Left renal pelvis (tissue), 4 donors: ENCODE measurements around the gene SMOC2. TPM values are rescaled to one million over a fixed set of nuclear protein-coding genes. Genes with fewer than 3 reads are reported as not detected.

ENCODE experiments used
- DNase-seq, 4 donors: peaks; one replicate each; pipeline ENCODE4 v3.0.0-alpha.2; 2013; ENCODE audit warnings: low read depth in 4 of 4, low spot score in 3 of 4
- polyA plus RNA-seq, 4 donors: library from polyadenylated mRNA; unstranded; fragments of 120-200 nt; gene quantifications; one replicate each; pipeline ENCODE4 v1.2.1, GENCODE V29; 2013; ENCODE audit not compliant: insufficient read length in 4 of 4

Gene SMOC2
- polyA plus RNA-seq, 4 donors = 19.7 to 420 (median 40.8) TPM

DNA sequence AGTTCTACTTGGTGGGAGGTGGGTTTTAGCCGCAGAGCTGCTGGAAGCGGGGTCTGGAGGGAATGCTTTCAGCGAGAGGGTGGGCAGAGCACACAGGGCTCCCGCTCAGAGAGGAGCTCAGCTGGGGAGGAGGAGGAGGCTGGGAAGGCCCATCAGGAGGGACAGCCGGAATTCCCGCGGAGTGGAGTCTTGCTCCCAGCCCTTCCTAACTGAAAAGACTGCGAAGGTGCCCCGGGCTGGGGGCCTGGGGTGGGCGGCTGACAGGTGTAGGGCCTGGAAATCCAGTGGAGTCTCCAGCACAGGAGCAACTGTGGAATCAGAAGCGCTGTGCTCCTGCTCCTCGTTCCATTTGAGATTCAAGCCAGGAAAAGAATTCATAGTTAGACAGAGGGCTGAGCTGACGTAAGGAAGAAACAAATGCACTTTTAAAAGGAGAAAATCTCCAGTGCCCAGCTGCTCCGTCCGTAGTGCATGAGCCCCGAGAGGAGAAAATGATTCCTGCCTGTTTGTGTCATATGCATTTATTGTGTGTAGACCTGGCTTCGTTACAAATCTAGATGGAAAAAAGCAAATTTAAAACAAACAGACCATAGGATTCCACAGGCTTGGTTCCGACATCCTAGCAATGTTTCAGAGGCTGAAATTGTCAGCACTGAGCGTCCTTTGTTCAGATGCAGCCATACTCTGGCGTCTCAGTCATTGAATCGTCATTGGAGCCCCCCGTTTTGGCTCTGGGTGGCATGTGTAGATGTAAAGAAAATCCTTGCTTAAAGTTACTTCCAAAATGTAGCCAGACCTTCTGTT lies 197.7 kb downstream of the SMOC2 start:
- no peak for DNase-seq

DNA sequence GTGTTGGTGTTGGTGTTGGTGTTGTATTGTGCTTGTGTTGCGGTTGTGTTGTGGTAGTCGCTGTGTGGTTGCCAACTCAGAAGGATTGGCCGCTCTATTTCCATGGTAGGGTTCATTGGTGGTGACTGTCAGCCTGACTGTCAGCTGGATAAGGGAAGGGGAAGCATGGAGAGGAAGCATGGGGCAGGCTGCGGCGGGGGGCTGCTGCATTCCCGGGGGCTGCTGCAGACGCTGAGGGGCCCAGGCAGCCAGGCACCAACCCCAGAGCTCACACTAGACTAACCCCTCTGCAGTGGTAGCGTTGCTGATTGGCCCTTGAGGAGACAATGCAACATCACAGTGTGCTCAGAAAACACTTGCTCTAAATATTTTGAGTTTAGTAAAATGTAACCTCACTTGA lies 199.2 kb downstream of the SMOC2 start:
- no peak for DNase-seq

DNA sequence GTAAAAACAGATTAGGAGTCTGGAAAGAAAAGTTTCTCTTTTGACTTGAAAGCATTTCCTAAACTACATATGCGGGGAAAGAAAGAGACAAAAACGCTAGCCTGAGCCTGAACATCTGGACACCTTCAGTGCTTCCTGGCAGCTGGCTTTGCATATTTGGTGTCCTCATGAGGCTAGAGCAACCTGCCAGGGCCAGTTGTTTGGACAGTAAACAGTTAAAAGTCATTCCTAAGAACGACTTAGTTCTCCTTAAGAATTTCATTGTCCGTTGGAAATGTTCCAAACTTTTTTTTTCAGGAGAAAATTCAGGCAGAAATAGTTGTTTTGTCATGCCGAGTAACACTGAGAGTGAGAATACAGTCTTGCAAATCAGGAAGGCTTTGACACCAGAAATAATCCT lies 199.8 kb downstream of the SMOC2 start:
- no peak for DNase-seq

DNA sequence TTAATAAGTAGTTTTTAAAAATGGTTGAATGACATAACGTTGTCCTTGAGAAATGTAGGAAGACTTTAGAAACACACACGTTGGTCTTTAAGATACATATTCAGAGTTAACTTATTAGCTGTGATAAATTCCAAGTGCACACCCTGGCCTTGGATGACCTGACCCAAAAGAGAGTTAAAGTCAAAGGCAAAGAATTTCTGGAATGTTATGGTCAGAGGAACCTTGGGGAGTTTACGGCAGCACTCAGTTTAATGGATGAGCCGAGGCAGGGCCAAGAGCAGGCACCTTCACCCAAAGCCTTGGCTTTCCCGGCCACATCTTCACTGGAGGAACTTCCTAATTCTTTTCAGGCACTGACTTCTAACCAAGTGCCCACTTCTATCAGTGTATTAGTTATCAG lies 200.5 kb downstream of the SMOC2 start:
- DNase-seq = no peak

DNA sequence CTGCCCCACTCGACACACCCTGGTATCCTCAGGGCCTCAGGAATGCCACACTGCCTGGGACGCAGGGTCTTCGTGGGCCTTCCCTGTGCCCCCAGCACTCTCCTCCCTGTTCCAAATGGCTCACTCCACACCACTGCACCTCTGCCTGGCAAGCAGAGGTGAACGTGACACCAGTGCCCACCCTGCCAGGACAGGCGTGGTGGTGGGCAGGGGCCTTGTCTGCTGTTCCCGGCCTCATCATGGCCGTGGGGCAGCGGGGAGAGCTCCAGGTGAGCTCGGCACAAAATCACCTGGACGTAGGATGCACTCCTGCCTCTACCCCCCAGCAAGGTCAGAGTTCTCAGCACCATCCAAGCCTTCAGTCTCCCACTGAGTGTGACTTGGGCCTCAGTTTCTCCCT lies 202.4 kb downstream of the SMOC2 start:
- DNase-seq = no peak

DNA sequence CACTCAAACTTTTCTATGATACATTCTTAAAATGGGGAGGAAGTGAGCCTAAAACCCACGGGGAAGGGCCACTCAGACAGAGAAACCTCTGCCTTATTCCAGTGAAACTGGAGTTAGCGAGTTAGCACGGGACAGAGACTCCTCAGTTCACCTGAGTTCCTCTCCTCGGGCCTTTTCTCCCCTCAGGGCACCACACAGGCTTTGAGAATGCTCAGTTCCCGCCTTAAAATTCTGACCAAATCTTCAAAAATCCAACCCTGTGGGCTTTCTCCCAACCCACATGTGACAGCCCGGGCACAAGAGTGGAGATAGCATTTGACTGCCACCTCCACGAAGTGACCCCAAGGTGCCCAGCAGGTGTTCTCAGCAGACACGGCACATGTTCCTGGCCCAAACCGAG lies 204.3 kb downstream of the SMOC2 start:
- DNase-seq = no peak

DNA sequence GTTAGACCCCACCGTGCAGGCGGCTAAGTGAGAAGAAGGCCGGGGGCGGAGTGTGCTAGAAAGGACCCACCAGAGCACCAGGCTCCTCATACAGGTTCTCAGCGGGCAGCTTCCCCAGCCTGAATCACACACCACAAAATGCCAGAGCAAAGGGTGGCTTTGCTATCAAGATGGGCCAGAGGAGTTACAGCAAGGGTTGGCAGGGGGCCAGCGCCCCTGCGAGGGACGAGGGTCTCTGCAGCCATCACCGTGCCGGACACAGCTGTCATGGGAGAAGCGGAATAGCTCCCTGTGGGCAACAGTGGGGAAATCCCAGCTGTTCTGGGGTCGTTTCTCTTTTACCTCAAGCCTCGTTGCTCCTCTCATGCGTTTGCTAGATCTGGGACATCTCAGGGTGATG lies 206.3 kb downstream of the SMOC2 start:
- no peak for DNase-seq

DNA sequence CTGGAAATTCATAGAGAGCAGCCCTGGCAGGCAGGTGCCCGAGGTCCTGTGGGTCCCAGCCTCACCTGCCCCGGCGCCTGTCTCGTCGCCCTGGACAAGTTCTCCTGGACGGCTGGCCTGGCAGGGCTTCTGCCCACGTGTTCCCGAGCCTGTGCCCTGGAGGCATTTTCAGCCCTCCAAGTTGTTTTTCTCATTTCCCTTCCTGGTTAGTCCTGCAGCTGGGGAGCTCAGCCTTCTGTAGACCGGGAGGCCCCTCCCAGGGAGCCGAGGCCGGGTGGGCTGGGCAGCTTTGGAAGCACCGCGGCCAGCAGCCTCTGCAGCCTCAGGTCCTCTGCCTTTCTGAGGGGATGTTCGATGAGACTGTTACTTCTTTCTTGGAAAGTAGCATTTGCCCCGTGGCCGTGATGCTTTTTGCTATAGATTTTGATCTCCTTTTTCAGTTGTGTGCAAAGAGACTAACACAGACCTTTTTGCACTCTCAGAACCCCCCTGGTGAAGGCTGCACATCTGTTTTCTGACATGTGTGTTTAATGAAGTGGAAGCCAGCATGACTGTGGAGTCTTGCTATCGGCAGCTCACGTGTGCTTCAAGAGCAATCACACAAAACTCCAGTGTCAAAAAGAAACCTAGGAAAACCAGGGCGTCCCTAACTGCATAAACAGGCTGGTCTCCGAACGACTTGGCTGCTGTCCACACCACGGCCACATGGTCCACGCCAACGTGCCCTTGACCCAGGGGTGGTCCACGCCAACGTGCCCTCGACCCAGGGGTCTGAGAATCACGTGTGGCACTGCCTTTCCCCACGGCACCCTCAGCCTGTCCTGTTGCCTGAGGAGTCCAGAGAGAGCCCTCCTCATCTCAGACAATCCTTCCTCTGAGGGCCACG lies 207.5 kb downstream of the SMOC2 start:
- DNase-seq = no peak

DNA sequence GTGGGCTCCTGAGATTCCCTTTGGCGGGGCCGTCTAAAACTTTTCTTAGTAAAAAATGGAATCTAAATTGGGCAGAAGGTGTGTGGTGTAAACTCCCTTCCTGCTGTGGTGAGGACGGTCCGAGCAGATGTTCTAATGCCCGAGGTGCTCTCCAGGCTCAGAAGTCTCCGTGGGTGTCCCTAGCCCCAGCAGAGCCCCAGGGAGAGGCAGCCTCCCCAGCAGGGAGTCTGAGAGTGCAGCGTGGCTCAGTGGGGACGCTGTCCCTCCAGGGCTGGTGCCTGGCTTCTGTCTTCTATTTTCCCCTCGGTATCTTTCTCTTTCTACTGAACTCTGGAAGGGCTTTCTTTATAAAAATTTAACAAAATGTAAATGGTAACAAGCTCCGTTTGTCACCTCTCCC lies 208.2 kb downstream of the SMOC2 start:
- DNase-seq = no peak

DNA sequence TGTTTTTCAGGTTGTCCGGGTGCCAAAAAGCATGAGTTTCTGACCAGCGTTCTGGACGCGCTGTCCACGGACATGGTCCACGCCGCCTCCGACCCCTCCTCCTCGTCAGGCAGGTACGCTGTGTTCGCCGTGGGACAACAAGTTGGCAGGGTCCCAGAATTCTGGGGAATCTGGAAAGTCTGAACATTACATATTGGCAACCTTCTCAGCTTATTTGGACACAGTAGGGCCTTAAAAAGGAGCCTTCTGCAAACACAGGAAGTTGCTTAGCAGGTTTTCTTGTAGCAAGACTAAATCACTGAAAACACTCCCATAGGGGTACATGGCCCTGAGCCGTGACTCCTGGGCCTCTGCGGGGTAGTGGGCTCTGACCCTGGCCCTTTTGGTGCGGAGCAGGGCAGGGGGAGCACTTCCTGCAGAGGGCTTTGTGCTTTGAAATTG lies 209.7 kb downstream of the SMOC2 start:
- no peak for DNase-seq

DNA sequence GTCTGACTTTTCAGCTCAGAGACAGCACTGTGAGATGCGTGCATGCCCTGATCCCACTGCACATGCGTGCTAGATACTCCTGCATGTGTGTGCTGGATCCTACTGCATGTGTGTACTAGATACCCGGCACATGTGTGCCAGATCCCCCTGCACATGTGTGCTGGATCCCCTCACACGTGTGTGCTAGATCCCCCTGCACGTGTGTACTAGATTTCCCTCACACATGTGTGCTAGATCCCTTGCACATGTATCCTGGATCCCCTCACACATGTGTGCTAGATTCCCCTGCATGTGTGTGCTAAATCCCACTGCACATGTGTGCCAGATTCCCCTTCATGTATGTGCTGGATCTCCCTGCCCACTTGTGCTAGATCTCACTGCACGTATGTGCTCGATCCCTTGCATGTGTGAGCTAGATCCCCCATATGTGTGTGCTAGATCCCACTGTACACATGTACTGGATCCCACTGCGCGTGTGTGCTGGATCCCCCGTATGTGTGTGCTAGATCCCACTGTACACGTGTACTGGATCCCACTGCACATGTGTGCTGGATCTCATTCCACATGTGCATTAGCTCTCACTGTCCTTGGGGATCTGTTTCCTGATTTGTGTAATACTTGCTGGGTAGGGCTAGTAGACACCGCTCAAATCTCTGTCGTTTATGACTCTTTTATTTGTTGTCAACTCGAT lies 214.6 kb downstream of the SMOC2 start:
- DNase-seq = no peak

DNA sequence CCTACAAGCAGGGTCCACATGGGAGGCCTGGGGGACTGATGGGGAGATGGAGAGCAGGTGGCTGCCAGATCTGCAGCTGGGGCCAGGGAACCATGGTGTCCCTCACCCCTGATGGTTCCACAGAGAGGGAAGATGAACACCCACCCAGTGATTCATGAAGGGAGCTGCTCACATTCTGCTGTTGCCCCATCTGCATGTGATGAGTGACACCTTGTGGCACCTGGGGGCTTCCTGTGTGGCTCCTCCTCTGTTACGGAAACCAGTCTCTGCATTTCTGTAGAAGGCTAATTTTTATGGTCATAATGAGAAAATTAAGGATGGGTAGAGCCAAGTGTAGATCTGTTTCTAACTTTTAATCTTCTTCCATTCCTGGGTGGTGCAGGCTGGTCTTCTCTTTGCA lies 217.1 kb downstream of the SMOC2 start:
- DNase-seq = no peak

DNA sequence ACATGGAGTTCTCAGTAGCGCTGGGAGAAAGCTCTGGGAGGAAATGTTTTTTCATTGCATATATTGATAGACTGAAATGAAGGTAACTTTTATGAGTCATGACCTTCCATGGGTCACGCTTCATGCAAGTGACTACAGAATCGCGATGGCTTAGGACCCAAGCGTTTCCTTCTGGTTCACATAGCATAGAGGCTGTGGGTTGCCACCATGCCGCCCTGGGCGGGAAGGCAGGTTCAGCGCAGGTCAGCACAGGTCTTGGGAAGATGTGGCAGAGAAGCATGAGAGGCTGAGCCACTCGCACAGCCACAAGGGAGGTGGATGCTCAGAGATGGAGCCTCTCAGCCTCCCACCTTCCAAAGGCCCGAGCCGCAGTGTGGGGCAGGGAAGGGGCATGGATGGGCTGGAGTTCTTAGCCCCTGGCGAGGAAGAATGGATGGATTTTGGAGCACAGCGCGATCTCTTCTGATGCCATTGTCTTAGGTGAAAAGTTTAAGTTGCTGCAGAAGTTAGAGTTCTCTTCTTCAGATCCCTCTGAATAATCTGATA lies 219.5 kb downstream of the SMOC2 start:
- no peak for DNase-seq

DNA sequence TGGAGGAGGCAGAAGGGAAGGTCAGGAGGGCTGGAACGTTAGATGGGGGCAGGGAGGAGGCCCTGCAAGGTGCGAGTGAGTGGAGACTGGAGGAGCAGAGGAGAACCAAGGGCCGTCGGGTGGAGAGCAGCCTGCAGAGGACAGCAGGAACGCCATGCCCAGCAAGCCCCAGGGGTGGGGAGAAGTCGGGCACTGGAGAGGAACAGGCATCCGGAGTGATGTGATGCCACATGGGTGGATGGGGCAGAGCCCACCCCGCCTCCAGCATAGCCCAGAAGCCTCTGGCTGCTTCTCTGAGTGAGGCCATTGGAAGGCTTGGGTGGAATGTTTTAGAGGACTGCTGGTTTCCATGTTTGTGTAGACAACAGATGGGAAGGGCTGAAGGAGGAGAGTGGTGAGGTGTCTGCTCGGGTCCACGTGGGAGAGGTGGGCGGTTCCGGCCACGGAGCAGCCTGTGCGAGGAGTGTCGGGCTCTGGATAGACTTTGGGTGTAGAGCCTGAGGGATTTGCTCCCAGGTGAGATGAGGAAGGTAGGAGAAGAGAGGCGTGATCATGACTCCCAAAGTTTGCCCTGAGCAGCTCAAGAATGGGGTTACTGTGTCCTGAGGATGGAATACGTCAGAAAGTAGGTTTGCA lies 221.4 kb downstream of the SMOC2 start:
- DNase-seq = no peak

DNA sequence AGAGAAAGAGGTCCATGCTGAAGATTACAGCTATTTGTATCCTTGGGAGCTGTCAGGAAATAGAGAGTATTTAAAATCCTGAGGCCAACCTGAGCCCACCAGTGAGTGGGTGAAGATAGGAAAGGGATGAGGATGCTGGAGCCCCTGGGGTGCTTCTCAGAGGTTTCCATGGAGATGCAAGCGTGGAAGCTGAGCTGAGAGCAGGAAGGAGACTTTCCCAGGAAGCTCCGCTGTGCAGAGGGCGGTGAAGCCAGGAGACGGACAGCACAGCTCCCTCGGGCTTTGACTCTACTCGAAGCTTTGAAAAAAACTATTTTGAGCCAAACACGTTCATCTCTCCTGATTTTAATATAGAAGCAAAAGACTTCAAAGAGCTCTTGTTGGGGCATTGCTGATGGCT lies 222.1 kb downstream of the SMOC2 start:
- DNase-seq = no peak

DNA sequence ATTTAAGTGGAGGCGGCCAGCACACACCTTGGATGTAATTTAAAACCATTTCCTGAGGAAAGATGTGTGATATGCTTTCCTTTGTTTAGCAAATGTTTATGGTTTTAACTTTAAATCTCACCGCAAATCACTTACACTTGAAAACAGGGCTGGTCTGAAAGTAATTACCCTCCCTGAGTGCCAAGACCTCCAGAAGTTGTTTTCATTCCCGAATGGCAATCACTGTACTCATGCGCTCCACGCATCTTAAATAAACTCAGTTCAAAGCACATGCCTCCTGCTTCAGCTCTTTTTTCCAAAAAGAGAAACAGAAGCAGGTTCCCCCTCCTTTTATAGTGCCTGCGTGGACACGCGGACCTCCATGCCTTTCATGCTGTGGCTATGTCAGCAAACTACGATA lies 224.0 kb downstream of the SMOC2 start:
- no peak for DNase-seq

DNA sequence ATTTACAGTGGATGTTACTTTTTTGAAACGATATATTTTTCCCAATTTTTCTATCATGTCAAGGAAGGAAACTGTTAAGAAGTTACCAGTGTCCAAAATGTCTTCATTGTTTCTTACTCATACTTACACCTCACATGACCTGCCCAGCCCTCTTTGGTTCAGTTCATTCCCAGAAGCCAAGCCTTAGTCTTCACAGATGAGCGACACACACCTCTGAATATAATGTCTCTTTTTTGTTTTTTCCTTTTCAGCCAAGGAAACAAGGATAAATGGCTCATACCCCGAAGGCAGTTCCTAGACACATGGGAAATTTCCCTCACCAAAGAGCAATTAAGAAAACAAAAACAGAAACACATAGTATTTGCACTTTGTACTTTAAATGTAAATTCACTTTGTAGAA lies 225.2 kb downstream of the SMOC2 start:
- DNase-seq = no peak

DNA sequence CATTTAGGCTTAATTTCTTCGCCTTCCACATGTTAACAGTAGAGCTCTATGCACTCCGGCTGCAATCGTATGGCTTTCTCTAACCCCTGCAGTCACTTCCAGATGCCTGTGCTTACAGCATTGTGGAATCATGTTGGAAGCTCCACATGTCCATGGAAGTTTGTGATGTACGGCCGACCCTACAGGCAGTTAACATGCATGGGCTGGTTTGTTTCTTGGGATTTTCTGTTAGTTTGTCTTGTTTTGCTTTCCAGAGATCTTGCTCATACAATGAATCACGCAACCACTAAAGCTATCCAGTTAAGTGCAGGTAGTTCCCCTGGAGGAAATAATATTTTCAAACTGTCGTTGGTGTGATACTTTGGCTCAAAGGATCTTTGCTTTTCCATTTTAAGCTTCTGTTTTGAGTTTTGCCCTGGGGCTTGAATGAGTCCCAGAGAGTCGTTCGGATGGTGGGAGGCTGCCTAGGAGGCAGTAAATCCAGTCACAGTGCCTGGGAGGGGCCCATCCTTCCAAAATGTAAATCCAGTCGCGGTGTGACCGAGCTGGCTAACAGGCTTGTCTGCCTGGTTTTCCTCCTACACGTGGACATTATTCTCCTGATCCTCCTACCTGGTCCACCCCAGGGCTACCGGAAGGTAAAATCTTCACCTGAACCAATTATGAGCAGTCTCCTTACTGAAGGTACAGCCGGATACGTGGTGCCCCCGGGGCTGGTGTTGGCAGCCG lies 225.9 kb downstream of the SMOC2 start:
- peak in 3 of 4 donors; percentile 24 to 47 (median 36) for DNase-seq

DNA sequence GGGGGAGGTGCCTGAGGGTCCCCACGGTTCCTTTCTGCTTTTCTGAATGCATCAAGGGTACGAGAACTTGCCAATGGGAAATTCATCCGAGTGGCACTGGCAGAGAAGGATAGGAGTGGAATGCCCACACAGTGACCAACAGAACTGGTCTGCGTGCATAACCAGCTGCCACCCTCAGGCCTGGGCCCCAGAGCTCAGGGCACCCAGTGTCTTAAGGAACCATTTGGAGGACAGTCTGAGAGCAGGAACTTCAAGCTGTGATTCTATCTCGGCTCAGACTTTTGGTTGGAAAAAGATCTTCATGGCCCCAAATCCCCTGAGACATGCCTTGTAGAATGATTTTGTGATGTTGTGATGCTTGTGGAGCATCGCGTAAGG lies 226.4 kb downstream of the SMOC2 start:
- no peak for DNase-seq

DNA sequence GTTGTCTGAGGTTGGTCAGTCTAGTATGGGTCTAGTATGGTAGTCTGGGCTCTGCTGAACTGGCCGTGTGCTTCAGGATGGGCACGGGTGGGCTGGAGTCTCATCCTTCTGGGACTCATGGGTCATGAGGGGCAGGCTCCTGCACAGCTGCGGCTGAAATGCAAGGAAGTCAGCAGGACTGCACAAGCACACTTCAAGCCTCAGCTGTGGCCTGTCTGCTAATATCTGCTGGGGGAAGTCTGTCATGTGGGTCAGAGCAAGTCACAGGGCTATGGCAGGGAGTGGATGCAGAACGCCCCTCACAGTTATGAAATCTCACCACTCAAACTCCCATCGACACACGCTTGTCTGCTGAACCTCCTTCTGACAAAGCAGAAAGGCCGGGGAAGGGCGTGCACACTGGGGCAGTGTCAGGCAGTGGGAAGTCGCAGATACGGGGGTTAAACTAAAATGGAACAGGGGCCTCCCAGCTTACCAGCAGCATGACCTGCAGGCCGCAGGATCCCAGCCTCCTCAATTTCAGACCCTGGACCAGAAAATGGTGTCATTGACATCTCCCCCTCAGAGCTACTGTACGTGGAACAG lies 229.5 kb downstream of the SMOC2 start:
- DNase-seq = no peak
